GM19324 (cell line): Measurements from ENCODE around the gene SLMAP.

ENCODE experiments used
- ATAC-seq: cut with Tn5 transposase; IDR thresholded peaks from one replicate; pipeline ENCODE4 v1.9.1; 2021; ENCODE audit warnings: mild to moderate bottlenecking, moderate library complexity; ENCODE audit not compliant: unreplicated experiment, low FRiP score

The SLMAP gene

GRCh38 chr3:57746156-57747010 lies 9.7 kb upstream of the SLMAP start:
- no peak for ATAC-seq

- ATAC-seq = no peak
Observed at GRCh38 chr3:57749542-57749941, 6.6 kb upstream of the SLMAP start.

- no peak for ATAC-seq
Observed at GRCh38 chr3:57752307-57752706, 3.8 kb upstream of the SLMAP start.

- ATAC-seq = no peak
Observed at GRCh38 chr3:57753016-57753415, 3.1 kb upstream of the SLMAP start.

GRCh38 chr3:57755368-57755675 lies 787 bp upstream of the SLMAP start:
- no peak for ATAC-seq

- peak; percentile 20 for ATAC-seq
Observed at GRCh38 chr3:57756528-57757401, 656 bp downstream of the SLMAP start.

- ATAC-seq = no peak
Observed at GRCh38 chr3:57757642-57758297, 1.7 kb downstream of the SLMAP start.

- no peak for ATAC-seq
Observed at GRCh38 chr3:57758686-57759085, 2.6 kb downstream of the SLMAP start.

GRCh38 chr3:57764794-57765193 lies 8.7 kb downstream of the SLMAP start:
- ATAC-seq = no peak

- no peak for ATAC-seq
Observed at GRCh38 chr3:57768595-57768994, 12.5 kb downstream of the SLMAP start.

GRCh38 chr3:57770009-57770827 lies 14.1 kb downstream of the SLMAP start:
- no peak for ATAC-seq

- ATAC-seq = no peak
Observed at GRCh38 chr3:57772251-57772650, 16.1 kb downstream of the SLMAP start.

GRCh38 chr3:57777774-57778173 lies 21.7 kb downstream of the SLMAP start:
- ATAC-seq = no peak

GRCh38 chr3:57778494-57778893 lies 22.4 kb downstream of the SLMAP start:
- ATAC-seq = no peak

- ATAC-seq = no peak
Observed at GRCh38 chr3:57779666-57780065, 23.6 kb downstream of the SLMAP start.

- ATAC-seq = no peak
Observed at GRCh38 chr3:57783186-57784088, 27.3 kb downstream of the SLMAP start.

- ATAC-seq = no peak
Observed at GRCh38 chr3:57784089-57784735, 28.1 kb downstream of the SLMAP start.

- ATAC-seq = no peak
Observed at GRCh38 chr3:57785446-57785845, 29.3 kb downstream of the SLMAP start.
